ENCODE measurements around the gene ACACA.
A peak's percentile ranks its signal among the peaks of the same experiment; 100 is the strongest.

ACACA gene

GRCh38 chr17:37221865-37222264 lies 184.8 kb downstream of the ACACA start (continued):
- TF ChIP-seq, protein P1, sequence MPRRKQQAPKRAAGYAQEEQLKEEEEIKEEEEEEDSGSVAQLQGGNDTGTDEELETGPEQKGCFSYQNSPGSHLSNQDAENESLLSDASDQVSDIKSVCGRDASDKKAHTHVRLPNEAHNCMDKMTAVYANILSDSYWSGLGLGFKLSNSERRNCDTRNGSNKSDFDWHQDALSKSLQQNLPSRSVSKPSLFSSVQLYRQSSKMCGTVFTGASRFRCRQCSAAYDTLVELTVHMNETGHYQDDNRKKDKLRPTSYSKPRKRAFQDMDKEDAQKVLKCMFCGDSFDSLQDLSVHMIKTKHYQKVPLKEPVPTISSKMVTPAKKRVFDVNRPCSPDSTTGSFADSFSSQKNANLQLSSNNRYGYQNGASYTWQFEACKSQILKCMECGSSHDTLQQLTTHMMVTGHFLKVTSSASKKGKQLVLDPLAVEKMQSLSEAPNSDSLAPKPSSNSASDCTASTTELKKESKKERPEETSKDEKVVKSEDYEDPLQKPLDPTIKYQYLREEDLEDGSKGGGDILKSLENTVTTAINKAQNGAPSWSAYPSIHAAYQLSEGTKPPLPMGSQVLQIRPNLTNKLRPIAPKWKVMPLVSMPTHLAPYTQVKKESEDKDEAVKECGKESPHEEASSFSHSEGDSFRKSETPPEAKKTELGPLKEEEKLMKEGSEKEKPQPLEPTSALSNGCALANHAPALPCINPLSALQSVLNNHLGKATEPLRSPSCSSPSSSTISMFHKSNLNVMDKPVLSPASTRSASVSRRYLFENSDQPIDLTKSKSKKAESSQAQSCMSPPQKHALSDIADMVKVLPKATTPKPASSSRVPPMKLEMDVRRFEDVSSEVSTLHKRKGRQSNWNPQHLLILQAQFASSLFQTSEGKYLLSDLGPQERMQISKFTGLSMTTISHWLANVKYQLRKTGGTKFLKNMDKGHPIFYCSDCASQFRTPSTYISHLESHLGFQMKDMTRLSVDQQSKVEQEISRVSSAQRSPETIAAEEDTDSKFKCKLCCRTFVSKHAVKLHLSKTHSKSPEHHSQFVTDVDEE (CRISPR knock-in tag; IDR thresholded peaks at IDR 0.05) = no peak
- no peak for TF ChIP-seq TOX (CRISPR knock-in tag; IDR thresholded peaks at IDR 0.05; ENCODE audit: borderline replicate concordance)

DNA sequence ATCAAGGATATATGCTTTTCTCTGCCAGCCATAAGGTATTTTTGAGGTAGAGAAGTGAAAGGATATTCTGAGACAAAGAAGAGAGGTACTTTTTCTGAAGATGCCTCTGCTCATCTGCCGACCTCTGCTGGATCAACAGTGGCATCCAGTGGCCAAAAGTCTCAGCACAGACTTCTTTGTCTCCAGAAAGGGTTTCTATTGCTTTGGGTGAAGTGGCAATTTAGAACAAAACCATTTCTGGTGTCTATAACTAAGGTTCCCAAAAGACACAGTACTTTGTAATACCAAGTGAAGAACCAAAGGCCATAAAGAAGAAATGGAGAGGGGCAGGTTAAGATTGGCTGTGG lies 186.1 kb downstream of the ACACA start:
- no peak for TF ChIP-seq PPARA (CRISPR knock-in tag; IDR thresholded peaks at IDR 0.05; ENCODE audit: borderline replicate concordance)
- TF ChIP-seq, protein P2, sequence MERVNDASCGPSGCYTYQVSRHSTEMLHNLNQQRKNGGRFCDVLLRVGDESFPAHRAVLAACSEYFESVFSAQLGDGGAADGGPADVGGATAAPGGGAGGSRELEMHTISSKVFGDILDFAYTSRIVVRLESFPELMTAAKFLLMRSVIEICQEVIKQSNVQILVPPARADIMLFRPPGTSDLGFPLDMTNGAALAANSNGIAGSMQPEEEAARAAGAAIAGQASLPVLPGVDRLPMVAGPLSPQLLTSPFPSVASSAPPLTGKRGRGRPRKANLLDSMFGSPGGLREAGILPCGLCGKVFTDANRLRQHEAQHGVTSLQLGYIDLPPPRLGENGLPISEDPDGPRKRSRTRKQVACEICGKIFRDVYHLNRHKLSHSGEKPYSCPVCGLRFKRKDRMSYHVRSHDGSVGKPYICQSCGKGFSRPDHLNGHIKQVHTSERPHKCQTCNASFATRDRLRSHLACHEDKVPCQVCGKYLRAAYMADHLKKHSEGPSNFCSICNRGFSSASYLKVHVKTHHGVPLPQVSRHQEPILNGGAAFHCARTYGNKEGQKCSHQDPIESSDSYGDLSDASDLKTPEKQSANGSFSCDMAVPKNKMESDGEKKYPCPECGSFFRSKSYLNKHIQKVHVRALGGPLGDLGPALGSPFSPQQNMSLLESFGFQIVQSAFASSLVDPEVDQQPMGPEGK (CRISPR knock-in tag; IDR thresholded peaks at IDR 0.05; ENCODE audit: borderline replicate concordance) = no peak
- no peak for TF ChIP-seq TOX (CRISPR knock-in tag; IDR thresholded peaks at IDR 0.05; ENCODE audit: borderline replicate concordance)
- no peak for TF ChIP-seq ZNF565 (CRISPR knock-in tag; conservative IDR thresholded peaks at IDR 0.05; ENCODE audit: low read depth)
- no peak for TF ChIP-seq SNAI2 (CRISPR knock-in tag; IDR thresholded peaks at IDR 0.05)
- TF ChIP-seq, protein P1 (CRISPR knock-in tag; IDR thresholded peaks at IDR 0.05) = no peak
- TF ChIP-seq CSRNP3 (CRISPR knock-in tag; IDR thresholded peaks at IDR 0.05) = no peak
- no peak for TF ChIP-seq CSDC2 (CRISPR knock-in tag; IDR thresholded peaks at IDR 0.05)
- no peak for TF ChIP-seq RARB (CRISPR knock-in tag; IDR thresholded peaks at IDR 0.05)
- TF ChIP-seq POU6F1 (CRISPR knock-in tag; IDR thresholded peaks at IDR 0.05; ENCODE audit: borderline replicate concordance, low read depth) = no peak
- TF ChIP-seq GLIS3 (CRISPR knock-in tag; IDR thresholded peaks at IDR 0.05) = no peak
- no peak for TF ChIP-seq BACH2 (CRISPR knock-in tag; IDR thresholded peaks at IDR 0.05; ENCODE audit: borderline replicate concordance)
- no peak for TF ChIP-seq CREB5 (CRISPR knock-in tag; IDR thresholded peaks at IDR 0.05; ENCODE audit: low read depth)
- TF ChIP-seq ZFP30 (CRISPR knock-in tag; IDR thresholded peaks at IDR 0.05) = no peak
- no peak for TF ChIP-seq ZNF8 (CRISPR knock-in tag; IDR thresholded peaks at IDR 0.05)
- TF ChIP-seq ZFP3 (CRISPR knock-in tag; IDR thresholded peaks at IDR 0.05) = no peak
- no peak for TF ChIP-seq ARNTL (CRISPR knock-in tag; IDR thresholded peaks at IDR 0.05; ENCODE audit: borderline replicate concordance, low read depth)
- TF ChIP-seq OSR1 (CRISPR knock-in tag; IDR thresholded peaks at IDR 0.05) = no peak
- no peak for TF ChIP-seq ISL1 (CRISPR knock-in tag; IDR thresholded peaks at IDR 0.05)
- TF ChIP-seq TCF4 (CRISPR knock-in tag; IDR thresholded peaks at IDR 0.05; ENCODE audit: borderline replicate concordance) = no peak
- peak; percentile 93 for ATAC-seq
